Activated CD4-positive, alpha-beta T cell treated with anti-CD3 and anti-CD28 coated beads for 24 hours (primary cell): Measurements from ENCODE around the gene EPHB4.
"Not testable (repeated sequence)": the region's sequence is repeated elsewhere in the genome, so short reads cannot be mapped to it uniquely, and the experiment has no call there.

ENCODE experiments used
- DNase-seq, 2 donors: peaks; one replicate each; pipeline ENCODE4 v3.0.0-alpha.2; 2020; ENCODE audit warnings: low read depth in 2 of 2

Gene EPHB4

DNA sequence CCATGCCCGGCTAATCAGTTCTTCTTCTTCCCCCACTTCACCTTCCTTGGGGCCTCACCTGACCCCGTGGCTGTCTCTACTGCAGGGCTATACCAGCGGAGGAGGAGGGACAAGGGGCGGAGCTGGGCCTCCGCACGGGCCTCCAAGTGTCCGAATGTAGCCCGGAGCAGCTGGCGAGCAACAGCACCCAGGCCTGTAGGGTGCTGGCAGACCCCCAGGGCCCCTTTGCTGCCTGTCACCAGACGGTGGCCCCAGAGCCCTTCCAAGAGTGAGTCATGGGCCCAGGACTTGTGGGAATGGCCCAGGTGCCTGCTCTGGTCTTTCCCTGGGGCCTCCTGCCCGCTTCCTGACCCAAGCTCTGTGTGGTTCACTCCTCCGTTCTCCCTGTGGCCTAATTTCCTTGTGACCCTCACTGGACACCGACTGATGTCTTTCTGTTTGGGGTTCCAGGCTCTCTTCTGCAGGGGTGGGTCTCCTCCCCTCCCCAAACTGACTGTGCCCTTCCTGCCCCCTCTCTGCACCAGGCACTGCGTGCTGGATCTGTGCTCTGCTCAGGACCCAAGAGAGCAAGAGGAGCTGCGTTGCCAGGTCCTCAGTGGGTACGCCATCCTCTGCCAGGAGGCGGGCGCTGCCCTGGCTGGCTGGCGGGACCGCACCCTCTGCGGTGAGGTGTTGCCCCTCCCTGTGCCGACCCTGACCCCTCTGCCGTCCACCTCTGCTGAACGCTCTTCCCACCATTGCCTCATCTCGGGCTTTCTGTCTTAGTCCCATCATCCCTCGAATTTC, 35.2 kb downstream of the EPHB4 start:
- DNase-seq = no peak

DNA sequence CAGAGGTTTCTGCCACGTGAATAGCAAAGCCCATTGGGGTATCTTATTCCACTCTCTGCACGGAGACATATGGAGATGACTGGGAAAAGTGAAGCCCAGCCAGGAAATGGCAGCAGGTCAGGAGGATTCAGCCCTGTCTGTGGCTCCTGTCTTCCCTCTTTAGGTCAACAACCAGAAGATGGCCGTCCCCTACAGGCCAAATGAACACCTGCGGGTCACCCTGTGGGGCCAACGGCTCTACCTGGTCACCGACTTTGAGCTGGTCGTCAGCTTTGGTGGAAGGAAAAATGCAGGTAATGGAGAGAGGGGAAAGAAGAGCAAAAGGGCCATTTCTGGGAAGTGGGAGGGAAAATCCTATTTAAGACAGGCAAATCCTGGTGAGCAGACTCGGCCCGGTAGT, 38.3 kb downstream of the EPHB4 start:
- no peak for DNase-seq

DNA sequence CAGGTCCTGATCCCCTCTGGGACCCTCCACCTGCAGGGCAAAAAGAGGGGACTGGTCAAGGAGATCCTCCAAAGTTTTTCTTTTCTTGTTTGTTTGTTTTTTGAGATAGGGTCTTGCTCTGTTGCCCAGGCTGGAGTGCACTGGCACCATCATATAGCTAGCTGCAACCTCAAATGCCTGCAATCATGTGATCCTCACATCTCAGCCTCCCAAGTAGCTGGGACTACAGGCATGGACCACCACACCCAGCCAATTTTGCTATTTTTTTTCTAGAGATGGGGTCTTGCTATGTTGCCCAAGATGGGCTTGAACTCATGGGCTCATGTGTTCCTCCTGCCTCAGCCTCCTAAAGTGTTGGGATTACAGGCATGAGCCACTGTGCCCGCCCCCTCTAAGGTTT, 41.0 kb downstream of the EPHB4 start:
- DNase-seq = no peak

DNA sequence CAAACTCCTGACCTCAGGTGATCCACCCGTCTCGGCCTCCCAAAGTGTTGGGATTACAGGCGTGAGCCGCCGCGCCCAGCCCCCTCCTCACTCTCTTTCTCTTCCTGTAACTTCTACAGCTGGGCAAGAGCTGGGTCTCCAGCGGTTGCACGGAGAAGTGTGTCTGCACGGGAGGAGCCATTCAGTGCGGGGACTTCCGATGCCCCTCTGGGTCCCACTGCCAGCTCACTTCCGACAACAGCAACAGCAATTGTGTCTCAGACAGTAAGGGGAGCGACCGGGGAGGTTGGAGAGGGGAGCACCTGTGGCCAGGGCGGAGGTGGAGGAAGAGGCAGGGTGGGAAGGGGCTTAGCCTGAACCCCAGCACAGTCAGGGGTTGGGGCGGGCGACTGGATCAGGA, 41.4 kb downstream of the EPHB4 start:
- DNase-seq = no peak

DNA sequence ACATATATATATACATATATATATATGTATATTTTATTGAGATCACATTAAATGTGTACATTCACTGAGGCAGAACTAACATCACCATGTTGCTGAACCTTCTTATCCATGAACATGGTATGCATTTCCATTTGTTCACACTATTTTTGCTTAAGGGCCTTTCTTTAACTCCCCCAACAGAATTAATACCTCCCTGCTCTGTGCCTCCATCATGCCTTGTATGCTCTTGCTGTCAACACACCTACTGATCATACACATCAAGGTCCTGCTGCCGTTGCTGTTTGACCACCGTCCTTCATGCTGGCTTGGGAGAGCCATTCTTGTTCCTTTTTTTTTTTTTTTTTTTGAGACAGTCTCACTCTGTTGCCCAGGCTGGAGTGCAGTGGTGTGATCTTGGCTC, 43.5 kb downstream of the EPHB4 start:
- DNase-seq = no peak

DNA sequence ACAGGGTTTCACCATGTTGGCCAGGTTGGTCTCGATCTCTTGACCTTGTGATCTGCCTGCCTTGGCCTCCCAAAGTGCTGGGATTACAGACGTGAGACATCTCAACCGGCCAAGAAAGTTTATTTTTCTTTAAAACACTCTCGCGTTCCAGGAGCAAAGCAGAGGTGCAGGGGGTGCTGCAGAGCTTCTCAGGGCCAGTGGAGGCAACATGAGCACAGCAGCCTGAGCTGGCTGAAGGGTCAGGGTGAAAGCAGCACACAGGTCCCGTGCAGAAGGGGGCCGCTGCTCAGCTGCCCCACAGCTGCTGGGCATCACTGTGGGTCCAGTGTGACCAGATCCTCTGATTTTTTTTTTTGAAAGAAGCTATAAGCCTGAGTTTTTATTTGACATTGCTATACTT, 46.1 kb downstream of the EPHB4 start:
- no peak for DNase-seq

DNA sequence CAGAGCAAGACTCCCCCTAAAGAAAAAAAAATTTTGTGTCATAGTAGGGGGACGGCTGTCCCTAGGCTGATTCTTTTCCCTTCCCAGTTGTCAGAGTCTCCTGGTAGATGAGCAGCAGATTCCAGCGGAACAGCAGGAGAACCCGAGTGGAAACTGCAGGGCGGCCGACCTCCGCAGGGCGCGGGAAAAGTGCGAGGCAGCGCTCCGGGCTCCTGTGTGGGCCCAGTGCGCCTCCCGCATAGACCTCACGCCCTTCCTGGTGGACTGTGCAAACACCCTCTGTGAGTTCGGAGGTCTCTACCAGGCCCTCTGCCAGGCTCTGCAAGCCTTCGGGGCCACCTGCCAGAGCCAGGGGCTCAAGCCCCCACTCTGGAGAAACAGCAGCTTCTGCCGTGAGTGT, 48.0 kb downstream of the EPHB4 start:
- no peak for DNase-seq

DNA sequence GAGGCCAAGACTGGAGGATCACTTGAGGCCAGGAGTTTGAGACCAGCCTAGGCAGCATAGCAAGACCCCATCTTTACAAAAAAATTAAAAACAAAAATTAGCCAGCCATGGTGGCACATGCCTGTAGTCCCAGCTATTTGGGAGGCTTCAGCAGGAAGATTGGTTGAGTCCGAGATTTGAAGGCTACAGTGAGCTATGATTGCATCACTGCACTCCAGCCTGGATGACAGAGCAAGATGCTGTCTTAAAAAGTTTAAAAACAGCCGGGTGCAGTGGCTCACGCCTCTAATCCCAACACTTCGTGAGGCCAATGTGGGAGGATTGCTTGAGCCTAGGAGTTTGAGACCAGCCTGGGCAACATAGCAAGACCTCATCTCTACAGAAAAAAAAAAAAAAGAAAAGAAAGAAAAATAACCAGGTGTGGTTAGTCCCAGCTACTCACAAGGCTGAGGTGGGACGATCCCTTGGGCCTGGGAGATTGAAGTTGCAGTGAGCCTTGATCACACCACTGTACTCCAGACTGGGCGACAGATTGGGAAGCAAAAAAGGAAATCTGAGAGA, 49.2 kb downstream of the EPHB4 start:
- DNase-seq = no peak

DNA sequence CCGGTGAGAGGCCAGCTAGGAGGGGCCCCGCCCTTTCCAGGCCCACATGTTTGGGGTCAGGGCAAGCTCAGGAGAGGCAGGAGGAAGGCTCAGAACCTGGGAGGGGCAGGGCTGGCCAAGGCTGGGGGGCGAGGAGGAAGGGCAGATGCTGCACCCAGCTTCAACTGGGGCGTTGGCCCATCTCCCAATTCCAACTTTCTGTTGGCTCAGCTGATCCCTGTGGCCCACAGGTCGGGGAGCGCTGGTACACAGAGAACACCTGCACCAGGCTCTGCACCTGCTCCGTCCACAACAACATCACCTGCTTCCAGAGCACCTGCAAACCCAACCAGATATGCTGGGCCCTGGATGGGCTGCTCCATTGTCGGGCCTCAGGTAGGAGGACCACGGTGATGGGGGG, 53.8 kb downstream of the EPHB4 start:
- no peak for DNase-seq

DNA sequence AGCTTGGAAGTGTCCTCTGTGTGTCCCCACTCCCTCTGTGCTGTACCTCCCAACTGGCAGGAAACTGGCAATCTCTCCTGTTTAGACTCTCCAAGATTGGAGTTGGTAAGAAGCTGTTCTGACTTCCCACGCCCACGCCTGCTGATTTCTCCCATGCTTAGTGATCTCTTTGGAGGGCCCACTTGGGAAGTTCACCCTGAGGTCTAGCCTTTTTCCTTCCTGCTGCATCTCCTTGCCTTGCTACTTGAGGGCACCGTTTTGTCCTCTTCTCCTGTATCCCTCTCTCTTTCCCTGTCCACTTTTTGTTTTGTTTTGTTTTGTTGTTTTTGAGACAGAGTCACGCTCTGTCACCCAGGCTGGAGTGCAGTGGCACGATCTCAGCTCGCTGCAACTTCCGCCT, 58.5 kb downstream of the EPHB4 start:
- no peak for DNase-seq

DNA sequence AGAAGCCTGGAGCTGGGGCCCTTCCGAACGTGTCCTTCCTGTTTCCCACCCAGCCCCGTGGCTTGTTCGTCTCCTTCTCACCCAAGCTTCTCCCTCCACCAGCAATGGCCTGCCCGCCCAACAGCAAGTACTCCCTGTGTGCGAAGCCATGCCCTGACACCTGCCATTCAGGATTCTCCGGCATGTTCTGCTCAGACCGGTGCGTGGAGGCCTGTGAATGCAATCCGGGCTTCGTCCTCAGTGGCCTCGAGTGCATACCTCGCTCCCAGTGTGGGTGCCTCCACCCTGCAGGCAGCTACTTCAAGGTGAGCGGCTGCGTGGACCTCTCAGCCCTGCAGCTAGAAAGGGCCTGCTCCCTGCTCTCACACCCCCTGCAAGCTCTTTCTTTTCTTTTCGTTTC, 62.1 kb downstream of the EPHB4 start:
- no peak for DNase-seq

DNA sequence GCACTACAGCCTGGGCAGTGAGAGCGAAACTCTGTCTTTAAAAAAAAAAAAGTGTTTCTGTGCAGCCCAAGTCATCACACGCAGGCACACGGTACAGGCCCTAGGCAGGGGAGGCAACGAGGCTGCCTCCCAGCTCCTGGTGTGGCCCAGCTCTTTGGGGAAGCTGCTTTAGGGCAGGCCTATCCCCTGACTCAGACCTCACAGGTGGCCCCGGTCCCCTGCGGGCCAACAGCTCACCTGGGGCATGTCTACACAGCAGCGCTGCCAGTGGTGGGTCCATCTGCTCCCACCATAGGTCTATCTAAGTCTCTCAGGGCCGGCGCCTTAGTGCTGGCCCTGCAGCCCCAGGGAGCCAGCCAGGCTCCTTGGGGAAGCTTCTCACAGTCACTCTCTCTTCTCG, 62.5 kb downstream of the EPHB4 start:
- DNase-seq = no peak

DNA sequence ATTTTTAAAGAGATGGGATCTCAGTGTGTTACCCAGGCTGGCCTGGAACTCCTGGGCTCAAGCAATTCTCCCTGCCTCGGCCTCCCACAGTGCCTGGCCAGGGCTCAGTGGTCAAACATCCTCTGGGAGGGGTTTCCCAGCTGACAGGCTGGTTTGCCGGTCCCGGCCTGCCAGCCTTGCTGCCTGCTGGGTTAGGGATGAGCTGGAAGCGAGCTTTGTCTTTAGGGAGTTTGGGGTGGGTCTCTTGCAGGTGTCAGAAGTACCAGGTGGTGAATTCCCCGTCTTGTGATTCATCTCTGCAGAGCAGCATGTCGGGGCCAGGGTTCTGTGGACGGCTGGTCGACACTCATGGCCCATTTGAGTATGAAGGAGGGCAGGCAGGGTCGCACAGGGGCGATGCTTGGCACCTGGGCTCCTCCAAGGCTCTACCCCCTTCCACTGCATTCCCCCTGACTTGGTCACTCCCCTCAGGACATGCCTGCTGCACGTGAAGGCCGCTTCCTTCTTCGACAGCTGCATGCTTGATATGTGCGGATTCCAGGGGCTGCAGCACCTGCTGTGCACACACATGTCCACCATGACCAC, 63.7 kb downstream of the EPHB4 start:
- DNase-seq = no peak

DNA sequence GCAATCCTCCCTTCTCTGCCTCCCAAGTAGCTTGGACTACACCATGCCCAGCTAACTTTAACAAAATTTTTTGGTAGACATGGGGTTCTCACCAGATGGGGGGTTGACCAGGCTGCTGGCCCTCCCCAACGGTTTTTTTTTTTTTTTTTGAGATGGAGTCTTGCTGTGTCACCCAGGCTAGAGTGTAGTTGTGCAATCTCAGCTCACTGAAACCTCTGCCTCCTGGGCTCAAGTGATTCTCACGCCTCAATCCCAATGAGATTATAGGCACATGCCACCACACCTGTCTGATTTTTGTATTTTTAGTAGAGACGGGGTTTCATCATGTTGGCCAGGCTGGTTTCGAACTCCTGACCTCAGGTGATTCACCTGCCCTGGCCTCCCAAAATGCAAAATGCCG, 64.5 kb downstream of the EPHB4 start:
- not testable (repeated sequence) for DNase-seq

DNA sequence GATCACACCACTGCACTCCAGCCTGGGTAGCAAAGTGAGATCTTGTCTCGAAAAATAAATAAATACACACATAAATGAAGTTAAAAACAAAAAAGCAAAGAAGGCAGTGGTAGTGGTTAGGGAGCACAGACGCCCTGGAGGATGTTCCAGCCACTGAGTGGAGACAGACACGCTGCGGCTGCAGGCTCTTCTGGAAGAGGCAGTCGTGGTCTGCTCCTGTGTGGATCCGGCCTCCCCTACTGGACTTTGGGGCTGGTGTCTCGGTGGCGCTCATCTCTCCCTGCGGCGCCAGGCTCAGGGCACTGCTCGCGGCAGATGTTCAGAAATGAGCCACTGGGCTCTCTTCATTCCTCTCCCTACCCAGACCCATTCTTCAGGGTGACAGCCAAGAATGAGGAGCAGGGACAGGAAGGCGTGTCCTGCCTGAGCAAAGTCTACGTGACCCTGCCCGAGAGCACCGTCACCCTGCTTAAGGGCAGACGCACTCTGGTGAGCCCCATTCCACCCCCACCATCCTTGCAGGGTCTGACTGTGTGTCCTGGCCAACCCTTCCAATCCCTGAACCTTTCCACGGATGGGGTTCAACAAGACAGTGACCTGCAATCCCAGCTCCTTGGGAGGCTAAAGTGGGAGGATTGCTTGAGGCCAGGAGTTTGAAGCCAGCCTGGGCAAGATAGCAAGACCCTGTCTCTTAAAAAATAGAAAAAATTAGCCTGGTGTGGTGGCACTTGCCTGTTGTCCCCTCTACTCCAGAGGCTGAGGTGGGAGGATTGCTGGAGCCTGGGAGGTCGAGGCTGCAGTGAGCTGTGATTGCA, 67.8 kb downstream of the EPHB4 start:
- no peak for DNase-seq

DNA sequence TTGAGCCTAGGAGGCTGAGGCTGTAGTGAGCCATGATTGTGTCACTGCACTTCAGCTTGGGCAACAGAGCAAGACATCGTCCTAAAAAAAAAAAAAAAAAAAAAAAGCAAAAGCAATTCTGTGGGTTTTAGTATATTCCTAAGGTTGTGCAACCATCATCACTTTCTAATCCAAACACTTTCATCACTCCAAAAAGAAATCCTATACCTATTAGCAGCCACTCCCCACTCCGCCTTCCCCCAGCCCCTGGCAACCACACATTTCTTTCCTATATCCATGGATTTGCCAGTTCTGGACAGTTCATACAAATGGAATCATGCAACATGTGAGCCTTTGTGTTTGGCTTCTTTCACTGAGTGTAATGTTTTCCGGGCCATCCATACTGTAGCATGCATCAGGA, 73.6 kb downstream of the EPHB4 start:
- DNase-seq = no peak

DNA sequence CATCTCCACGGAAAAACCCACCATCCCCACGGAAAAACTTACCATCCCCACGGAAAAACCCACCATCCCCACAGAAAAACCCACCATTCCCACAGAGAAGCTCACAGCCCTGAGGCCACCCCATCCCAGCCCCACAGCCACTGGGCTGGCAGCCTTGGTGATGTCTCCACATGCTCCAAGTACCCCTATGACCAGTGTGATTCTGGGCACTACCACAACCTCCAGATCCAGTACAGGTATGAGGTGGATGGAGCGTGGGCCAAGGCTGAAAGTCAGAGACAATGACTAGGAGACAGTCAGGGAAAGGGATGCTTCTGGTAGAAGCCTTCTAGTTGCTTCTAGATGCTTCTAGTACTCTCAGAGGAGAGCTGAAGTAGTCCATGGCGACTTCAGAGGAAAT, 74.3 kb downstream of the EPHB4 start:
- DNase-seq = no peak
